HepG2 (cell line): ENCODE results near the gene CNN3. TPM values are rescaled to one million over a fixed set of nuclear protein-coding genes. Genes with fewer than 3 reads are reported as not detected.

Experiments used
- ATAC-seq: fragments of 200-7000 bp; cut with Tn5 transposase; 3 replicates; pipeline ENCODE4 v1.9.1; 2020; ENCODE audit warnings: mild to moderate bottlenecking, moderate library complexity
- BruUV-seq: library from RNA; stranded (reverse); fragments of 400-500 nt; replicated peaks from 2 replicates; lab custom pipeline; 2021; lab: Mats Ljungman, UMichigan
- CTCF ChIA-PET: fragments of 300-600 bp; formaldehyde crosslinking; extraction: SDS; loops from one replicate; lab custom pipeline; 2021; ENCODE audit warnings: low total read pairs, inconsistent platforms, low intra/inter-chr PET ratio; lab: Yijun Ruan, JAX
- POLR2A ChIA-PET: fragments of 350-600 bp; sonication (Branson Sonifier 250); formaldehyde crosslinking; loops from one replicate; lab custom pipeline; 2020; ENCODE audit warnings: antibody characterized with exemption, inconsistent platforms; lab: Yijun Ruan, JAX
- DNase-seq: peaks from one replicate; pipeline ENCODE4 v3.0.0-alpha.2; 2015; ENCODE audit warnings: low spot score
- FAIRE-seq: peaks from 3 replicates; lab custom pipeline; 2011; peaks lifted over from hg19 to GRCh38; lab: Jason Lieb, UNC
- H2AFZ ChIP-seq: one replicate; pipeline ENCODE4 v1.6.1; 2011; ENCODE audit warnings: low read length, inconsistent platforms
- H3K27ac ChIP-seq: fragments of 300-600 bp; 3 replicates; pipeline ENCODE4 v1.8.0; 2011; ENCODE audit warnings: mixed run types, mild to moderate bottlenecking, mixed read lengths, low read length, inconsistent platforms; ENCODE audit not compliant: insufficient read depth; ENCODE audit errors: extremely low read length
- H3K27me3 ChIP-seq, 2 experiments: fragments of 200-600 bp in 1 of 2; 2 replicates in 1 of 2; 3 replicates in 1 of 2; pipeline versions ENCODE4 v1.6.0 to v1.8.0; 2011; ENCODE audit warnings: low read length in 2 of 2, mild to moderate bottlenecking in 2 of 2, moderate library complexity in 2 of 2, inconsistent platforms in 1 of 2; ENCODE audit not compliant: insufficient read depth in 2 of 2, control insufficient read depth in 1 of 2
- H3K36me3 ChIP-seq, 2 experiments: fragments of 200-600 bp in 1 of 2; replicated peaks in 1 of 2; 2 replicates in 1 of 2; 3 replicates in 1 of 2; pipeline versions ENCODE4 v1.5.1 to v1.8.0; 2011; ENCODE audit warnings: low read length in 2 of 2, inconsistent platforms in 1 of 2; ENCODE audit not compliant: insufficient read depth in 2 of 2, control insufficient read depth in 1 of 2
- H3K4me1 ChIP-seq: 2 replicates; pipeline ENCODE4 v1.5.1; 2012; ENCODE audit warnings: low read length, inconsistent platforms; ENCODE audit not compliant: insufficient read depth
- H3K4me2 ChIP-seq: 2 replicates; pipeline ENCODE4 v1.6.0; 2011; ENCODE audit warnings: low read depth, low read length, inconsistent platforms
- H3K4me3 ChIP-seq, 3 experiments: fragments of 200-600 bp in 1 of 3; sonication (generic), shearing (Covaris generic) in 1 of 3; replicated peaks in 1 of 3; 2 replicates each; pipeline ENCODE4 v1.5.1; 2011 to 2016; ENCODE audit warnings: low read length in 3 of 3, inconsistent platforms in 2 of 3, low read depth in 2 of 3, mild to moderate bottlenecking in 2 of 3, control low read depth in 1 of 3, mixed read lengths in 1 of 3; ENCODE audit not compliant: insufficient read depth in 1 of 3
- H3K79me2 ChIP-seq: one replicate; pipeline ENCODE4 v1.6.1; 2011; ENCODE audit warnings: low read length, inconsistent platforms; ENCODE audit not compliant: insufficient read depth
- H3K9ac ChIP-seq: 2 replicates; pipeline ENCODE4 v1.6.0; 2011; ENCODE audit warnings: mild to moderate bottlenecking, low read depth, low read length, inconsistent platforms; ENCODE audit not compliant: insufficient read depth
- H3K9me3 ChIP-seq: 2 replicates; pipeline ENCODE4 v1.5.1; 2012; ENCODE audit warnings: mild to moderate bottlenecking, low read length
- H4K20me1 ChIP-seq: 2 replicates; pipeline ENCODE4 v1.6.0; 2011; ENCODE audit warnings: inconsistent platforms, mild to moderate bottlenecking, low read length, moderate library complexity; ENCODE audit not compliant: insufficient read depth
- ARID5B ChIP-seq: IDR thresholded peaks from 2 replicates; pipeline ENCODE4 v1.4.0; 2020; ENCODE audit warnings: mild to moderate bottlenecking, missing genetic modification reagents
- ATF3 ChIP-seq: sonication (generic); formaldehyde crosslinking; IDR thresholded peaks from 2 replicates; pipeline ENCODE4 v1.4.0; 2020; ENCODE audit warnings: missing genetic modification reagents
- FOSL1 ChIP-seq: sonication (generic); formaldehyde crosslinking; IDR thresholded peaks from 2 replicates; pipeline ENCODE4 v1.9.0; 2021; ENCODE audit warnings: missing genetic modification reagents, borderline replicate concordance
- FOSL2 ChIP-seq: sonication (generic); formaldehyde crosslinking; IDR thresholded peaks from 2 replicates; pipeline ENCODE4 v1.4.0; 2020; ENCODE audit warnings: missing genetic modification reagents
- FOXA3 ChIP-seq: IDR thresholded peaks from 2 replicates; pipeline ENCODE4 v1.6.1; 2016; ENCODE audit warnings: missing genetic modification reagents, missing compliant biosample characterization
- GATAD2A ChIP-seq: IDR thresholded peaks from 2 replicates; pipeline ENCODE4 v1.6.1; 2016
- HNRNPL ChIP-seq: fragments of 200-400 bp; formaldehyde crosslinking; IDR thresholded peaks from 2 replicates; pipeline ENCODE4 v1.6.1; 2017; ENCODE audit warnings: mild to moderate bottlenecking, low read depth, low read length
- JUN ChIP-seq: sonication (generic); formaldehyde crosslinking; IDR thresholded peaks from 2 replicates; pipeline ENCODE4 v1.4.0; 2020; ENCODE audit warnings: mild to moderate bottlenecking, missing genetic modification reagents
- JUND ChIP-seq: sonication (generic); formaldehyde crosslinking; IDR thresholded peaks from 2 replicates; pipeline ENCODE4 v1.8.0; 2022; ENCODE audit warnings: mild to moderate bottlenecking, missing genetic modification reagents
- NONO ChIP-seq, 2 experiments: fragments of 450-650 bp in 1 of 2; sonication (generic) in 1 of 2; formaldehyde crosslinking in 1 of 2; IDR thresholded peaks in 1 of 2; conservative IDR thresholded peaks in 1 of 2; 2 replicates each; pipeline versions ENCODE4 v1.6.1 to v1.8.0; 2017 to 2022; ENCODE audit warnings: mild to moderate bottlenecking in 1 of 2, missing genetic modification reagents in 1 of 2, moderate library complexity in 1 of 2
- RARA ChIP-seq: IDR thresholded peaks from 2 replicates; pipeline ENCODE4 v1.6.1; 2016; ENCODE audit warnings: missing genetic modification reagents, missing compliant biosample characterization
- SAP130 ChIP-seq: IDR thresholded peaks from 2 replicates; pipeline ENCODE4 v1.6.1; 2016; ENCODE audit warnings: low read depth
- TEAD3 ChIP-seq: optimal IDR thresholded peaks from 2 replicates; pipeline ENCODE3; 2016; ENCODE audit warnings: borderline replicate concordance
- ZFP91 ChIP-seq: sonication (generic); formaldehyde crosslinking; IDR thresholded peaks from 2 replicates; pipeline ENCODE4 v1.9.0; 2022; ENCODE audit warnings: missing genetic modification reagents, mild to moderate bottlenecking, borderline replicate concordance
- ZGPAT ChIP-seq: IDR thresholded peaks from 2 replicates; pipeline ENCODE4 v1.6.1; 2016; ENCODE audit warnings: mild to moderate bottlenecking
- ZNF362 ChIP-seq: sonication (generic); formaldehyde crosslinking; IDR thresholded peaks from 2 replicates; pipeline ENCODE4 v1.4.0; 2020; ENCODE audit warnings: missing genetic modification reagents, mild to moderate bottlenecking, borderline replicate concordance
- WGBS: methylation state at CpG from one replicate; pipeline ENCODE4 v1.1.6; 2017; ENCODE audit warnings: low lambda C conversion rate; 5-methylcytosine and 5-hydroxymethylcytosine counted together
- in situ Hi-C: cut with HindIII; loops from 2 replicates; pipeline ENCODE4 v1.10.0; 2017; ENCODE audit warnings: low pct_unique_long_range_greater_than_20kb; ENCODE audit not compliant: extremely low pct_ligation_motif_present
- intact Hi-C: fragments of 100-400 bp; cut with micrococcal nuclease; formaldehyde crosslinking; loops from one replicate; pipeline ENCODE4 v1.10.0; 2022; ENCODE audit not compliant: unreplicated experiment
- polyA plus RNA-seq, 8 experiments: library from polyadenylated mRNA; depleted of rRNA in 3 of 8; stranded (reverse) in 7 of 8; unstranded in 1 of 8; fragments of >200 nt; fragmentation: Illumina TruSeq in 4 of 8; extraction: Trizol in 4 of 8; gene quantifications; 2 replicates each; pipeline versions ENCODE4 v1.2.1 to v1.2.3, GENCODE V29; 2011 to 2016; ENCODE audit warnings: low read depth in 4 of 8, missing spikeins in 1 of 8, mixed read lengths in 1 of 8; ENCODE audit not compliant: insufficient read depth in 1 of 8
- total RNA-seq, 5 experiments: library from RNA; depleted of rRNA; stranded (reverse); fragments of >200 nt; fragmentation: Illumina TruSeq; extraction: Trizol; gene quantifications; 2 replicates each; pipeline ENCODE4 v1.2.3, GENCODE V29; 2016; ENCODE audit warnings: low read depth in 1 of 5

Gene CNN3
- total and polyA plus RNA-seq, 2 of the 13 experiments (the other 11 are each of a cell fraction or from before 2014, with no cell fraction given): 113 to 223 TPM

- WGBS: 51% methylated on average over 4 of the region's 4 CpGs
- ChIA-PET CTCF (no interaction called here), POLR2A (no interaction called here)
- H3K4me3 ChIP-seq: no peak overlapping the region
- in situ Hi-C loops: loop anchor here (25.0 kb wide), 1 partner anchor 373 kb away; the partner anchor contains the start of gene RWDD3
- no TSS peak for BruUV-seq
- no peaks in the 10 kb centered on the region for H4K20me1 ChIP-seq
- no peak overlapping the region for H3K9ac ChIP-seq
- H3K9me3 ChIP-seq: no peaks in the 10 kb centered on the region
- no peaks in the 10 kb centered on the region for H3K79me2 ChIP-seq
- no peak overlapping the region for H3K27ac ChIP-seq
- peak; percentile 93 for ATAC-seq
- intact Hi-C loops: no loop called here
- no peaks in the 10 kb centered on the region for H3K27me3 ChIP-seq
- no peak overlapping the region for H2AFZ ChIP-seq
- FAIRE-seq: peak; percentile 74
- peak overlapping the region; percentile 4 for H3K4me2 ChIP-seq
- peaks cover 37% of the 10 kb centered on the region for H3K4me1 ChIP-seq
- peak; percentile 56 for DNase-seq
- peaks cover 0 to 3% of the 10 kb centered on the region in 2 experiments; a peak in 2 of 5 replicates for H3K36me3 ChIP-seq
- TF ChIP-seq SAP130 (CRISPR knock-in tag) (0 out of 2 replicates have a peak, but pooled peaks have one; percentile 27), JUN (CRISPR knock-in tag) (0 out of 2 replicates have a peak, but pooled peaks have one; percentile 30), NONO (IDR thresholded peaks at IDR 0.05) (no peak), NONO (CRISPR knock-in tag; conservative IDR thresholded peaks at IDR 0.05) (no peak), ZNF362 (CRISPR knock-in tag) (peak; percentile 32; the same call in 1 of the 2 replicates), ARID5B (CRISPR knock-in tag) (peak; percentile 27; the same call in 1 of the 2 replicates), ZGPAT (CRISPR knock-in tag) (0 out of 2 replicates have a peak, but pooled peaks have one; percentile 18), GATAD2A (0 out of 2 replicates have a peak, but pooled peaks have one; percentile 29), TEAD3 (peak; percentile 85), FOSL1 (CRISPR knock-in tag) (peak; percentile 38; the same call in 1 of the 2 replicates), JUND (CRISPR knock-in tag) (0 out of 2 replicates have a peak, but pooled peaks have one; percentile 37), ATF3 (CRISPR knock-in tag) (peak; percentile 69), ZFP91 (no peak), FOXA3 (CRISPR knock-in tag) (0 out of 2 replicates have a peak, but pooled peaks have one; percentile 28), HNRNPL (no peak), RARA (0 out of 2 replicates have a peak, but pooled peaks have one; percentile 18), FOSL2 (CRISPR knock-in tag) (peak; percentile 94)
These were observed 63.0 kb downstream of the CNN3 start for GRCh38 chr1:94863919-94864318.
